GM12872 (cell line): ENCODE results near the gene DSCAM.

ENCODE experiments used
- CTCF ChIP-seq: IDR thresholded peaks from 3 replicates; pipeline ENCODE4 v1.5.1; 2011; ENCODE audit warnings: low read depth, mild to moderate bottlenecking, low read length, moderate library complexity; ENCODE audit not compliant: insufficient read depth

Gene DSCAM

DNA sequence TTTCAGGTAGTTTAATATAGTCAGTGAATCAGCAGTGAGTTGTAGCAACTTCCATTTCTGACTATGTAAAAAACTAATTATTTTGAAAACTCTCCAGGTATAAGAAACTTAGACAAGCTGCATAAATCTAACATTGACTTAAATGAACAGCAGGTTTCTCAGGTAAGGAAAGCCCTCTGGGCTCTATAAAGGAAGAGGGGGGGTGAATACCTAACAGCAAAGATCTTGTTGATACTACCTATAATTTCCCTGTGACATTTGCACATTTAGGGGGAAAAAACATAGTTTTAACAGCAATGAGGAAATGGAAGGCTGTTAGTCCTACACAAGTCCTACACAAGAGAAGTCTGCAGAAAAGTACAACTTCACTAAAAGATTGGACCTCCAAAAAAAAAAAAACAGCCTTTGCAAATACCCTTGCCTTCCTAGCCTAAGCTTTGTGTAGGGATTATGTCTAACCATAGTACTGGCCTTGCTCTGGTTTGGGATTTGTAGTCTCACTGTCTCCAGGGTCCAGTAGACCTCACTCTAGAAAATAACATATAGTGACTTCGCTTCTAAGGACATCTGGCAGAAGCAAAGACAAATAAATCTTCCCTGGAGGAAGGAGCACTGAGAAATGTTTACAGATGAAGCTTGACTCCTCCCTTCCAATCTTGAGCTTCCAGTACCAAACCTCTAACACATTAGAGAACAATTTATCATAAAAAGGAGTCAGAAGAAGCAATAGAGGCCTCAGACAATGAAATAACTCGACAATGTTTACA lies 459.8 kb downstream of the DSCAM start:
- TF ChIP-seq CTCF, result no peak

DNA sequence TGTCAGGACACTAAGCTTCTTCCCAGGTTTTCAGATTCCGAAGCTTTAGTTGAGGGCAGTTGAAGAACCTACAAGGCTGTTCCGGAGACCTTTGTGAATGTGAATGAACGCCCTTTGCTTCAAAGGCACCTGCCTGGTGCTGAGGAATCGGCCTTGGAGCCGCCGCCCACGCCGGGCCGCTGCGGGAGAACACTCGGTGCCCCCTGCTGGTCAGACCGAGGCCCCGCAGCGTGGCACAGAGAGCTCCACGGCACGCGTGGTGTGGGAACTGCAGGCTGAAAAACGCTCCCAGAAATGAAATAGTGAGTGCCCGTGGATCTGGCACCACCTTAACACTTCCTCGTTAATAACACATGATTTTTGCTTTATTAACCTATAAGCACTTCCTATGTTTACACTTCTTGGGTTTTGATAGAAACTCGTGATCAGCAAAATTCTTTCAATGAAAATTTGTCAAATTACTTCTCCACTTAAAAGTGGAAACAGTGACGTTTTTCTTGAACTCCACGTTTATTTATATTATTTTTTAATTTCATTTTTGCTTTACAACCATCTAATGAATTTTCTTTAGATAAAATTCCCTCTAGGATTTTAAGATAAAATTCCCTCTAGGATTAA lies 460.6 kb downstream of the DSCAM start:
- TF ChIP-seq CTCF, result 0 out of 3 replicates have a peak, but pooled peaks have one; percentile 14

DNA sequence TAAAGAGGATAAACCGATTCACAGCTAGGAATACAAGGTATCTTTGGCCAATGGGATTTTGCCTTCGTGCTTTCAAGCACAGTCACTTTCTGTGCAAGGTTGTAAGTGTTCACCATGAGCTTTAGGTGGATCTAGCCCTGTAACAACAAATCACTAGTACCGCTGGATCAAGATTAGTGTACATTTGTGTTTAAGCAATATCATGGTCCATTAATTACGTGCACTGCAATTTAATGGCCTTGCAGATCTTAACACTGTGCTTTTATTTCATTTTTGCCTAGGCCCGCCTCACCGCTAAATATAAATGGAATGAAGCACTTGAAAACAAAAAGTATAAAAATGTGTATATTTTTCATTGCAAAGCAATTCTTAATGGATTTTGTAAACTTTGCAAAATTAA lies 461.1 kb downstream of the DSCAM start:
- TF ChIP-seq CTCF, result no peak

- no peak for TF ChIP-seq CTCF
Measured at GRCh38 chr21:40383951-40384350, 463.0 kb downstream of the DSCAM start.

DNA sequence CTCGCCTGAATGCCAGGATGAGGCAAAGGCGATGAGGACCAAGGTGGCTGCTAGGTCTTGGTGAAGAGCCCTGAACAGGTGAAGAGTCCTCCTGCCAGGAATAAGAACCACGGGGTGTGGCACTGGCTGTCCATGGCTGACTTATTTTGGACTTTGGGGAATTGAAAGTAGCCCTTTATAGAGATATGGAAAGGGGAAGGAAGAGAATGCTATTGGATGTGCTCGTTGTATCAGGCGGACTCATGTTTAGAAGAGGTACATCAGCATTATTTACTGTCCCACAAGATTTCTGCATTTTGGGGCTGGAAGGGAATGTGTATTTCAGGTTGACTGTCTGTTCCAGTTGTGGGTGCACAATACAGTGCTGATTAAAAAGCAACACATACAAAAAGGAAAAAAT lies 465.8 kb downstream of the DSCAM start:
- TF ChIP-seq CTCF, result no peak

GRCh38 chr21:40379881-40380810 lies 466.8 kb downstream of the DSCAM start:
- no peak for TF ChIP-seq CTCF

- no peak for TF ChIP-seq CTCF
Measured at GRCh38 chr21:40377135-40377534, 469.8 kb downstream of the DSCAM start.
